ENCODE results near the gene TGFA.

Gene TGFA

GRCh38 chr2:70399046-70399445 is 154.6 kb downstream of the TGFA start:
- TF ChIP-seq L3MBTL2 (conservative IDR thresholded peaks at IDR 0.05): no peak
- TF ChIP-seq ARNT (IDR thresholded peaks at IDR 0.05): no peak
- TF ChIP-seq FOXK2 (IDR thresholded peaks at IDR 0.05): no peak
- CTCF ChIA-PET: no interaction called here
- no peak for DNase-seq (ENCODE audit: extremely low spot score)
- POLR2A ChIA-PET: no interaction called here

Measured in HEK293T (cell line).